H9 (cell line): ENCODE data around the gene CXCL12. TPM values are rescaled to one million over a fixed set of nuclear protein-coding genes. Genes with fewer than 3 reads are reported as not detected.

Source experiments
- DNase-seq: peaks from one replicate; pipeline ENCODE4 v3.0.0-alpha.2; 2017
- H2AFZ ChIP-seq: one replicate; pipeline ENCODE4 v1.6.1; 2013; ENCODE audit warnings: mild to moderate bottlenecking, low read length, control low read depth, moderate library complexity
- H2AK5ac ChIP-seq: 2 replicates; pipeline ENCODE4 v1.6.1; 2013; ENCODE audit warnings: low read length, control low read depth, mixed read lengths; ENCODE audit not compliant: insufficient read length
- H2BK120ac ChIP-seq: one replicate; pipeline ENCODE4 v1.6.1; 2013; ENCODE audit warnings: low read depth, mild to moderate bottlenecking, low read length, control low read depth, inconsistent platforms; ENCODE audit not compliant: poor library complexity, severe bottlenecking
- H2BK12ac ChIP-seq: 2 replicates; pipeline ENCODE4 v1.6.1; 2013; ENCODE audit warnings: low read length, control low read depth, mixed read lengths, low read depth; ENCODE audit not compliant: insufficient read length
- H2BK15ac ChIP-seq: 2 replicates; pipeline ENCODE4 v1.6.1; 2013; ENCODE audit warnings: low read depth, low read length, control low read depth
- H2BK20ac ChIP-seq: one replicate; pipeline ENCODE4 v1.6.1; 2013; ENCODE audit warnings: low read depth, mild to moderate bottlenecking, low read length, control low read depth, inconsistent platforms; ENCODE audit not compliant: poor library complexity, severe bottlenecking
- H2BK5ac ChIP-seq: 2 replicates; pipeline ENCODE4 v1.6.1; 2013; ENCODE audit warnings: low read length, control low read depth, mixed read lengths; ENCODE audit not compliant: insufficient read length
- H3K14ac ChIP-seq: 2 replicates; pipeline ENCODE4 v1.6.1; 2013; ENCODE audit warnings: low read length, control low read depth; ENCODE audit not compliant: insufficient read depth
- H3K18ac ChIP-seq: 2 replicates; pipeline ENCODE4 v1.6.1; 2013; ENCODE audit warnings: low read depth, mild to moderate bottlenecking, mixed read lengths, low read length, control low read depth; ENCODE audit not compliant: insufficient read length
- H3K23ac ChIP-seq: 2 replicates; pipeline ENCODE4 v1.6.1; 2013; ENCODE audit warnings: low read length, control low read depth, mixed read lengths, low read depth; ENCODE audit not compliant: insufficient read length
- H3K23me2 ChIP-seq: 2 replicates; pipeline ENCODE4 v1.6.1; 2013; ENCODE audit warnings: low read depth, mild to moderate bottlenecking, mixed read lengths, low read length, control low read depth; ENCODE audit not compliant: insufficient read length, poor library complexity, severe bottlenecking
- H3K27ac ChIP-seq: 2 replicates; pipeline ENCODE4 v1.5.1; 2013; ENCODE audit warnings: low read length, control low read depth, mixed read lengths, low read depth; ENCODE audit not compliant: insufficient read length
- H3K27me3 ChIP-seq: 2 replicates; pipeline ENCODE4 v1.6.1; 2013; ENCODE audit warnings: low read length, control low read depth, inconsistent platforms; ENCODE audit not compliant: insufficient read depth
- H3K4ac ChIP-seq: 2 replicates; pipeline ENCODE4 v1.6.1; 2013; ENCODE audit warnings: low read depth, mild to moderate bottlenecking, control low read depth, inconsistent platforms, low read length, moderate library complexity
- H3K4me1 ChIP-seq: 2 replicates; pipeline ENCODE4 v1.6.1; 2013; ENCODE audit warnings: low read length, control low read depth, inconsistent platforms; ENCODE audit not compliant: insufficient read depth
- H3K4me2 ChIP-seq: 2 replicates; pipeline ENCODE4 v1.6.1; 2013; ENCODE audit warnings: low read length, control low read depth, mixed read lengths; ENCODE audit not compliant: insufficient read length, insufficient read depth
- H3K56ac ChIP-seq: 2 replicates; pipeline ENCODE4 v1.6.1; 2013; ENCODE audit warnings: low read depth, mild to moderate bottlenecking, mixed read lengths, low read length, control low read depth; ENCODE audit not compliant: insufficient read length
- H3K79me1 ChIP-seq: 2 replicates; pipeline ENCODE4 v1.6.1; 2013; ENCODE audit warnings: low read depth, mild to moderate bottlenecking, moderate library complexity, low read length, control low read depth, inconsistent platforms; ENCODE audit not compliant: insufficient read depth, poor library complexity, severe bottlenecking
- H3K79me2 ChIP-seq: 2 replicates; pipeline ENCODE4 v1.6.1; 2013; ENCODE audit warnings: low read length, control low read depth, inconsistent platforms; ENCODE audit not compliant: insufficient read depth
- H3K9ac ChIP-seq: 2 replicates; pipeline ENCODE4 v1.6.1; 2013; ENCODE audit warnings: low read length, control low read depth, mixed read lengths; ENCODE audit not compliant: insufficient read length; ENCODE audit errors: extremely low read depth
- H3K9me3 ChIP-seq: one replicate; pipeline ENCODE4 v1.6.1; 2013; ENCODE audit warnings: low read depth, low read length, inconsistent platforms; ENCODE audit not compliant: control insufficient read depth
- H3T11ph ChIP-seq: one replicate; pipeline ENCODE4 v1.6.1; 2013; ENCODE audit warnings: mild to moderate bottlenecking, low read length, control low read depth, inconsistent platforms
- H4K20me1 ChIP-seq: one replicate; pipeline ENCODE4 v1.6.1; 2013; ENCODE audit not compliant: control insufficient read depth, insufficient read length, insufficient read depth
- H4K5ac ChIP-seq: 2 replicates; pipeline ENCODE4 v1.6.1; 2013; ENCODE audit warnings: low read depth, mild to moderate bottlenecking, mixed read lengths, low read length, control low read depth; ENCODE audit not compliant: insufficient read length
- H4K8ac ChIP-seq: replicated peaks from 2 replicates; pipeline ENCODE4 v1.6.1; 2013; ENCODE audit warnings: low read length, control low read depth, mixed read lengths, low read depth; ENCODE audit not compliant: insufficient read length
- H4K91ac ChIP-seq: 2 replicates; pipeline ENCODE4 v1.6.1; 2013; ENCODE audit warnings: low read depth, mild to moderate bottlenecking, moderate library complexity, mixed read lengths, low read length, control low read depth; ENCODE audit not compliant: insufficient read length
- H3K27ac Mint-ChIP-seq, 3 experiments: 2 replicates in 2 of 3; 3 replicates in 1 of 3; pipeline ENCODE4 v1.8.0; 2020 to 2021; ENCODE audit warnings: mixed read lengths in 3 of 3, mild to moderate bottlenecking in 1 of 3, moderate library complexity in 1 of 3
- H3K27me3 Mint-ChIP-seq: 2 replicates; pipeline ENCODE4 v1.8.0; 2021; ENCODE audit warnings: low read depth, mild to moderate bottlenecking, moderate library complexity, mixed read lengths
- H3K36me3 Mint-ChIP-seq, 3 experiments: 2 replicates in 2 of 3; 3 replicates in 1 of 3; pipeline ENCODE4 v1.8.0; 2020 to 2021; ENCODE audit warnings: low read depth in 3 of 3, mixed read lengths in 3 of 3; ENCODE audit not compliant: insufficient read depth in 1 of 3
- H3K4me1 Mint-ChIP-seq, 2 experiments: 2 replicates each; pipeline ENCODE4 v1.8.0; 2020; ENCODE audit warnings: mixed read lengths in 2 of 2
- H3K4me3 Mint-ChIP-seq, 2 experiments: 2 replicates in 1 of 2; 3 replicates in 1 of 2; pipeline ENCODE4 v1.8.0; 2020 to 2021; ENCODE audit warnings: mild to moderate bottlenecking in 2 of 2, mixed read lengths in 2 of 2, moderate library complexity in 1 of 2
- H3K9me3 Mint-ChIP-seq, 2 experiments: 2 replicates in 1 of 2; 3 replicates in 1 of 2; pipeline ENCODE4 v1.8.0; 2020; ENCODE audit warnings: mild to moderate bottlenecking in 2 of 2, mixed read lengths in 2 of 2, moderate library complexity in 1 of 2
- WGBS: extraction: QIAGEN DNeasy Blood & Tissue Kit; methylation state at CpG from one replicate; pipeline ENCODE4 v1.1.7; 2013; ENCODE audit warnings: missing lambda C conversion rate, low lambda C conversion rate, mixed read lengths; ENCODE audit not compliant: insufficient read length; ENCODE audit errors: extremely low coverage; 5-methylcytosine and 5-hydroxymethylcytosine counted together
- total RNA-seq: library from RNA; stranded (reverse); gene quantifications from 2 replicates; pipeline ENCODE4 v1.2.1, GENCODE V29; 2021
- TF ChIP-seq, protein P1 (sequence below): fragments of 200-600 bp; sonication (generic); conservative IDR thresholded peaks from 3 replicates; pipeline ENCODE4 v1.8.0; 2021; ENCODE audit warnings: antibody characterized with exemption, mild to moderate bottlenecking

Gene CXCL12
- total RNA-seq, 1 experiment from 2014 or later, result 28.3 TPM

DNA sequence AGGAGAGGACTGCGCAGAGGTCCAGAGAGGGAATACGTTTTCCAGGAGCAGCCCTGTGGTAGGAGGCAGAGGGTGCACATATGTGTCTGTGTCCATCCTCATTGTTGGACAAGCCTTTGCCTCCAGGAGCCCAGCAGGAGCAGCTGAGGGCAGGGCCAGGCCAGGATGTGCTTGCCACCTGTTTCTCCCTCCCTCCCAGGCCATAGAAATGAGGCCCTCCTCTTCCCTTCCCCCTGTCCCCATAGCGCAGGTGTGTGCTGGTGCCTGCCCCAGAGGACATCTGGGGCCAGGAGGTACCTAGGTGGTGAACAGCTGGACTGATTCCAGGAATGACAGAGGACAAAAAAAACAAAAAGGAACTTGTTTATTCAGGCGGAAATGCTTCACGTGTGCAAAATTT lies 10.5 kb upstream of the CXCL12 start:
- no CpG with 5 or more reads among the region's 5 CpGs for WGBS
- no peak overlapping the region for H3K27ac Mint-ChIP-seq

More for the DNA sequence above, 10.5 kb upstream of the CXCL12 start:
- Histone ChIP-seq H3K56ac (no peak overlapping the region), H3K14ac (no peak overlapping the region), H2BK12ac (no peak overlapping the region), H3K23ac (no peak overlapping the region), H3K27ac (no peak overlapping the region), H2BK5ac (no peak overlapping the region), H3K27me3 (no peaks in the 10 kb centered on the region; the same call in 1 of the 2 replicates), H3K4me2 (no peak overlapping the region), H2AFZ (no peak overlapping the region), H3K9me3 (no peaks in the 10 kb centered on the region), H3K79me2 (no peaks in the 10 kb centered on the region), H3K79me1 (no peaks in the 10 kb centered on the region), H2BK15ac (no peak overlapping the region), H2AK5ac (no peak overlapping the region), H4K8ac (no peak overlapping the region), H4K20me1 (no peaks in the 10 kb centered on the region), H3K23me2 (no peaks in the 10 kb centered on the region), H3K9ac (no peak overlapping the region), H4K91ac (no peak overlapping the region), H3K4me1 (peaks cover 12% of the 10 kb centered on the region), H4K5ac (no peak overlapping the region), H2BK20ac (no peak overlapping the region), H2BK120ac (no peak overlapping the region), H3K4ac (no peak overlapping the region), H3T11ph (no peak overlapping the region), H3K18ac (no peak overlapping the region)
- H3K9me3 Mint-ChIP-seq, result no peaks in the 10 kb centered on the region; a peak in 2 of 5 replicates
- TF ChIP-seq, protein P1, sequence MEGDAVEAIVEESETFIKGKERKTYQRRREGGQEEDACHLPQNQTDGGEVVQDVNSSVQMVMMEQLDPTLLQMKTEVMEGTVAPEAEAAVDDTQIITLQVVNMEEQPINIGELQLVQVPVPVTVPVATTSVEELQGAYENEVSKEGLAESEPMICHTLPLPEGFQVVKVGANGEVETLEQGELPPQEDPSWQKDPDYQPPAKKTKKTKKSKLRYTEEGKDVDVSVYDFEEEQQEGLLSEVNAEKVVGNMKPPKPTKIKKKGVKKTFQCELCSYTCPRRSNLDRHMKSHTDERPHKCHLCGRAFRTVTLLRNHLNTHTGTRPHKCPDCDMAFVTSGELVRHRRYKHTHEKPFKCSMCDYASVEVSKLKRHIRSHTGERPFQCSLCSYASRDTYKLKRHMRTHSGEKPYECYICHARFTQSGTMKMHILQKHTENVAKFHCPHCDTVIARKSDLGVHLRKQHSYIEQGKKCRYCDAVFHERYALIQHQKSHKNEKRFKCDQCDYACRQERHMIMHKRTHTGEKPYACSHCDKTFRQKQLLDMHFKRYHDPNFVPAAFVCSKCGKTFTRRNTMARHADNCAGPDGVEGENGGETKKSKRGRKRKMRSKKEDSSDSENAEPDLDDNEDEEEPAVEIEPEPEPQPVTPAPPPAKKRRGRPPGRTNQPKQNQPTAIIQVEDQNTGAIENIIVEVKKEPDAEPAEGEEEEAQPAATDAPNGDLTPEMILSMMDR, result no peak
- DNase-seq, result no peak
- H3K4me3 Mint-ChIP-seq, result no peak overlapping the region; a peak in 1 of 5 replicates
- peaks cover 40 to 48% of the 10 kb centered on the region in 2 experiments for H3K4me1 Mint-ChIP-seq
- H3K27me3 Mint-ChIP-seq, result peaks cover 28% of the 10 kb centered on the region
- no peaks in the 10 kb centered on the region; a peak in 1 of 7 replicates for H3K36me3 Mint-ChIP-seq
